Muscle layer of colon (tissue), 2 donors: ENCODE results near the gene POLD2.

Experiments used
- H3K27ac ChIP-seq: one replicate; pipeline ENCODE4 v1.7.0; 2013; ENCODE audit warnings: low read depth, mild to moderate bottlenecking, low read length, moderate library complexity
- H3K27me3 ChIP-seq, 2 donors: one replicate each; pipeline ENCODE4 v1.7.0; 2013; ENCODE audit warnings: low read length in 2 of 2, mild to moderate bottlenecking in 2 of 2; ENCODE audit not compliant: insufficient read depth in 2 of 2, control insufficient read depth in 1 of 2
- H3K36me3 ChIP-seq: one replicate; pipeline ENCODE4 v1.7.0; 2013; ENCODE audit warnings: mild to moderate bottlenecking, low read length; ENCODE audit not compliant: insufficient read depth
- H3K4me1 ChIP-seq: one replicate; pipeline ENCODE4 v1.7.0; 2013; ENCODE audit warnings: mild to moderate bottlenecking, low read length; ENCODE audit not compliant: insufficient read depth
- H3K4me3 ChIP-seq, 2 donors: one replicate each; pipeline ENCODE4 v1.7.0; 2013; ENCODE audit warnings: low read length in 2 of 2, low read depth in 1 of 2, mild to moderate bottlenecking in 1 of 2, moderate library complexity in 1 of 2
- H3K9ac ChIP-seq: one replicate; pipeline ENCODE4 v1.7.0; 2013; ENCODE audit warnings: low read length
- H3K9me3 ChIP-seq: one replicate; pipeline ENCODE4 v1.7.0; 2013; ENCODE audit warnings: mild to moderate bottlenecking, low read length
- donor health status: abdominal sarcoma.
- donor health status: Adenocarcinoma of cecum.

Gene POLD2

GRCh38 chr7:44116789-44117666 is 6.3 kb downstream of the POLD2 start:
- Histone ChIP-seq H3K4me1 (peaks cover 7% of the 10 kb centered on the region), H3K9me3 (no peaks in the 10 kb centered on the region), H3K36me3 (peaks cover 54% of the 10 kb centered on the region), H3K9ac (no peak overlapping the region), H3K27ac (no peak overlapping the region), H3K27me3 (no peaks in the 10 kb centered on the region), H3K4me3 (no peak overlapping the region)

GRCh38 chr7:44116087-44116788 is 7.1 kb downstream of the POLD2 start:
- Histone ChIP-seq H3K9ac (no peak overlapping the region), H3K36me3 (peaks cover 48% of the 10 kb centered on the region), H3K27me3 (no peaks in the 10 kb centered on the region), H3K4me3 (no peak overlapping the region), H3K9me3 (no peaks in the 10 kb centered on the region), H3K4me1 (no peaks in the 10 kb centered on the region), H3K27ac (no peak overlapping the region)

GRCh38 chr7:44114586-44115310 is 8.6 kb downstream of the POLD2 start:
- Histone ChIP-seq H3K4me1 (no peaks in the 10 kb centered on the region), H3K9ac (no peak overlapping the region)

GRCh38 chr7:44113764-44114354 is 9.5 kb downstream of the POLD2 start:
- peaks cover 28% of the 10 kb centered on the region for H3K36me3 ChIP-seq

More at GRCh38 chr7:44114586-44115310, 8.6 kb downstream of the POLD2 start:
- no peak overlapping the region for H3K27ac ChIP-seq
- H3K4me3 ChIP-seq = no peak overlapping the region
- peaks cover 35% of the 10 kb centered on the region for H3K36me3 ChIP-seq
- H3K9me3 ChIP-seq = no peaks in the 10 kb centered on the region
- H3K27me3 ChIP-seq = no peaks in the 10 kb centered on the region

GRCh38 chr7:44112997-44113763 is 10.2 kb downstream of the POLD2 start:
- Histone ChIP-seq H3K4me1 (no peaks in the 10 kb centered on the region), H3K27ac (no peak overlapping the region), H3K27me3 (no peaks in the 10 kb centered on the region), H3K36me3 (peaks cover 28% of the 10 kb centered on the region), H3K9me3 (no peaks in the 10 kb centered on the region), H3K4me3 (no peak overlapping the region), H3K9ac (no peak overlapping the region)

More at GRCh38 chr7:44113764-44114354, 9.5 kb downstream of the POLD2 start:
- Histone ChIP-seq H3K27me3 (no peaks in the 10 kb centered on the region), H3K9ac (no peak overlapping the region), H3K9me3 (no peaks in the 10 kb centered on the region), H3K4me3 (no peak overlapping the region), H3K27ac (no peak overlapping the region), H3K4me1 (no peaks in the 10 kb centered on the region)

- Histone ChIP-seq H3K4me3 (no peak overlapping the region), H3K36me3 (peaks cover 26% of the 10 kb centered on the region), H3K9ac (no peak overlapping the region), H3K27me3 (no peaks in the 10 kb centered on the region), H3K9me3 (no peaks in the 10 kb centered on the region), H3K4me1 (no peaks in the 10 kb centered on the region), H3K27ac (no peak overlapping the region)
These were observed 10.9 kb downstream of the POLD2 start for GRCh38 chr7:44112231-44112996.

GRCh38 chr7:44111761-44112160 is 11.6 kb downstream of the POLD2 start:
- no peaks in the 10 kb centered on the region for H3K4me1 ChIP-seq

GRCh38 chr7:44110719-44111635 is 12.4 kb downstream of the POLD2 start:
- H3K4me1 ChIP-seq = no peaks in the 10 kb centered on the region
- peaks cover 12% of the 10 kb centered on the region for H3K36me3 ChIP-seq
- H3K4me3 ChIP-seq = no peak overlapping the region
- no peak overlapping the region for H3K27ac ChIP-seq
- peaks cover under 1 to 5% of the 10 kb centered on the region in 2 donors for H3K27me3 ChIP-seq
- H3K9ac ChIP-seq = no peak overlapping the region
- H3K9me3 ChIP-seq = no peaks in the 10 kb centered on the region

More at GRCh38 chr7:44111761-44112160, 11.6 kb downstream of the POLD2 start:
- peaks cover 19% of the 10 kb centered on the region for H3K36me3 ChIP-seq
- no peak overlapping the region for H3K4me3 ChIP-seq
- no peak overlapping the region for H3K9ac ChIP-seq
- no peaks in the 10 kb centered on the region for H3K9me3 ChIP-seq
- no peak overlapping the region for H3K27ac ChIP-seq
- peaks cover 0 to 2% of the 10 kb centered on the region in 2 donors for H3K27me3 ChIP-seq

GRCh38 chr7:44109991-44110390 is 13.4 kb downstream of the POLD2 start:
- Histone ChIP-seq H3K4me1 (no peaks in the 10 kb centered on the region), H3K27ac (no peak overlapping the region)

More at GRCh38 chr7:44109991-44110390, 13.4 kb downstream of the POLD2 start:
- no peaks in the 10 kb centered on the region for H3K9me3 ChIP-seq
- no peak overlapping the region for H3K4me3 ChIP-seq
- no peak overlapping the region for H3K9ac ChIP-seq
- H3K27me3 ChIP-seq = peaks cover 6 to 12% of the 10 kb centered on the region in 2 donors
- peaks cover 3% of the 10 kb centered on the region for H3K36me3 ChIP-seq
